ENCODE measurements around the gene SHLD1. TPM values are rescaled to one million over a fixed set of nuclear protein-coding genes. Genes with fewer than 3 reads are reported as not detected.

The SHLD1 gene
- total and polyA plus RNA-seq, 2 experiments from 2014 or later = 1.4 to 15.0 TPM

DNA sequence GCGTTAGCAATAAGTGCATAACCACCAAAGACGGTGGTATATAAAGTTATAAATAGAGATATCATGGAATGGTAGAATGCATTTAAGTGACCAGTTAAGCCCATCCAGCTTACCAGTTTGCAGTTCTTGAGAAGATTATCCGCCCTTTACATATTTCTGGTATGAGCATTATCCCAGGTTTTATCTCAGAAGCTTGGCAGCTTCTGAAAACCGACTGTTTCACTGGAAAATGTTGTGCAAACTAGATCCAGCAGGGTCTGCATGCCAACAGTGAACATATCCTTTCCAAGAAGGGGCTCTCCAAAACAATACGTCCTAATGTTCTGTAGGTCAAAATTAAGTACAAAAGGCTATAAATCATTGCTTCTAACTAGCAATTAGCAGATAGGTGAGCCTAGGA, 29.5 kb upstream of the SHLD1 start:
- H3K4me3 ChIP-seq = no peak overlapping the region
- Mint-ChIP-seq H3K4me3 (no peak overlapping the region), H3K4me1 (peaks cover 5% of the 10 kb centered on the region; the same call in 2 of the 3 replicates), H3K27me3 (ENCODE audit: insufficient read depth, low read depth, poor library complexity) (peaks cover 4% of the 10 kb centered on the region), H3K9me3 (peaks cover 3% of the 10 kb centered on the region; the same call in 2 of the 3 replicates), H3K36me3 (ENCODE audit: low read depth) (no peaks in the 10 kb centered on the region), H3K27ac (no peak overlapping the region)
- H3F3A ChIP-seq (replicated peaks; ENCODE audit: low read depth) = no peaks in the 10 kb centered on the region
- H3K27me3 ChIP-seq (ENCODE audit: insufficient read depth) = no peaks in the 10 kb centered on the region
- no peaks in the 10 kb centered on the region for H4K20me1 ChIP-seq (replicated peaks; ENCODE audit: insufficient read depth)
- no peaks in the 10 kb centered on the region for H3K36me3 ChIP-seq (ENCODE audit: insufficient read depth)
- TF ChIP-seq ZNF114 (CRISPR knock-in tag; IDR thresholded peaks at IDR 0.05) = no peak
- no peak for TF ChIP-seq NANOG (IDR thresholded peaks at IDR 0.05; ENCODE audit: borderline replicate concordance)
- TF ChIP-seq STAT1 (IDR thresholded peaks at IDR 0.05; ENCODE audit: unreplicated experiment) = no peak
- no peak for TF ChIP-seq ZNF331 (CRISPR knock-in tag; IDR thresholded peaks at IDR 0.05; ENCODE audit: low read depth)
- TF ChIP-seq CREB1 (CRISPR knock-in tag; IDR thresholded peaks at IDR 0.05; ENCODE audit: low read depth) = no peak
- TF ChIP-seq JUNB (IDR thresholded peaks at IDR 0.05; ENCODE audit: unreplicated experiment) = no peak
- TF ChIP-seq, protein P1, sequence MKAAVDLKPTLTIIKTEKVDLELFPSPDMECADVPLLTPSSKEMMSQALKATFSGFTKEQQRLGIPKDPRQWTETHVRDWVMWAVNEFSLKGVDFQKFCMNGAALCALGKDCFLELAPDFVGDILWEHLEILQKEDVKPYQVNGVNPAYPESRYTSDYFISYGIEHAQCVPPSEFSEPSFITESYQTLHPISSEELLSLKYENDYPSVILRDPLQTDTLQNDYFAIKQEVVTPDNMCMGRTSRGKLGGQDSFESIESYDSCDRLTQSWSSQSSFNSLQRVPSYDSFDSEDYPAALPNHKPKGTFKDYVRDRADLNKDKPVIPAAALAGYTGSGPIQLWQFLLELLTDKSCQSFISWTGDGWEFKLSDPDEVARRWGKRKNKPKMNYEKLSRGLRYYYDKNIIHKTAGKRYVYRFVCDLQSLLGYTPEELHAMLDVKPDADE (IDR thresholded peaks at IDR 0.05) = no peak
- TF ChIP-seq, protein P2, sequence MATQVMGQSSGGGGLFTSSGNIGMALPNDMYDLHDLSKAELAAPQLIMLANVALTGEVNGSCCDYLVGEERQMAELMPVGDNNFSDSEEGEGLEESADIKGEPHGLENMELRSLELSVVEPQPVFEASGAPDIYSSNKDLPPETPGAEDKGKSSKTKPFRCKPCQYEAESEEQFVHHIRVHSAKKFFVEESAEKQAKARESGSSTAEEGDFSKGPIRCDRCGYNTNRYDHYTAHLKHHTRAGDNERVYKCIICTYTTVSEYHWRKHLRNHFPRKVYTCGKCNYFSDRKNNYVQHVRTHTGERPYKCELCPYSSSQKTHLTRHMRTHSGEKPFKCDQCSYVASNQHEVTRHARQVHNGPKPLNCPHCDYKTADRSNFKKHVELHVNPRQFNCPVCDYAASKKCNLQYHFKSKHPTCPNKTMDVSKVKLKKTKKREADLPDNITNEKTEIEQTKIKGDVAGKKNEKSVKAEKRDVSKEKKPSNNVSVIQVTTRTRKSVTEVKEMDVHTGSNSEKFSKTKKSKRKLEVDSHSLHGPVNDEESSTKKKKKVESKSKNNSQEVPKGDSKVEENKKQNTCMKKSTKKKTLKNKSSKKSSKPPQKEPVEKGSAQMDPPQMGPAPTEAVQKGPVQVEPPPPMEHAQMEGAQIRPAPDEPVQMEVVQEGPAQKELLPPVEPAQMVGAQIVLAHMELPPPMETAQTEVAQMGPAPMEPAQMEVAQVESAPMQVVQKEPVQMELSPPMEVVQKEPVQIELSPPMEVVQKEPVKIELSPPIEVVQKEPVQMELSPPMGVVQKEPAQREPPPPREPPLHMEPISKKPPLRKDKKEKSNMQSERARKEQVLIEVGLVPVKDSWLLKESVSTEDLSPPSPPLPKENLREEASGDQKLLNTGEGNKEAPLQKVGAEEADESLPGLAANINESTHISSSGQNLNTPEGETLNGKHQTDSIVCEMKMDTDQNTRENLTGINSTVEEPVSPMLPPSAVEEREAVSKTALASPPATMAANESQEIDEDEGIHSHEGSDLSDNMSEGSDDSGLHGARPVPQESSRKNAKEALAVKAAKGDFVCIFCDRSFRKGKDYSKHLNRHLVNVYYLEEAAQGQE (IDR thresholded peaks at IDR 0.05; ENCODE audit: unreplicated experiment) = no peak
- TF ChIP-seq, protein P3, sequence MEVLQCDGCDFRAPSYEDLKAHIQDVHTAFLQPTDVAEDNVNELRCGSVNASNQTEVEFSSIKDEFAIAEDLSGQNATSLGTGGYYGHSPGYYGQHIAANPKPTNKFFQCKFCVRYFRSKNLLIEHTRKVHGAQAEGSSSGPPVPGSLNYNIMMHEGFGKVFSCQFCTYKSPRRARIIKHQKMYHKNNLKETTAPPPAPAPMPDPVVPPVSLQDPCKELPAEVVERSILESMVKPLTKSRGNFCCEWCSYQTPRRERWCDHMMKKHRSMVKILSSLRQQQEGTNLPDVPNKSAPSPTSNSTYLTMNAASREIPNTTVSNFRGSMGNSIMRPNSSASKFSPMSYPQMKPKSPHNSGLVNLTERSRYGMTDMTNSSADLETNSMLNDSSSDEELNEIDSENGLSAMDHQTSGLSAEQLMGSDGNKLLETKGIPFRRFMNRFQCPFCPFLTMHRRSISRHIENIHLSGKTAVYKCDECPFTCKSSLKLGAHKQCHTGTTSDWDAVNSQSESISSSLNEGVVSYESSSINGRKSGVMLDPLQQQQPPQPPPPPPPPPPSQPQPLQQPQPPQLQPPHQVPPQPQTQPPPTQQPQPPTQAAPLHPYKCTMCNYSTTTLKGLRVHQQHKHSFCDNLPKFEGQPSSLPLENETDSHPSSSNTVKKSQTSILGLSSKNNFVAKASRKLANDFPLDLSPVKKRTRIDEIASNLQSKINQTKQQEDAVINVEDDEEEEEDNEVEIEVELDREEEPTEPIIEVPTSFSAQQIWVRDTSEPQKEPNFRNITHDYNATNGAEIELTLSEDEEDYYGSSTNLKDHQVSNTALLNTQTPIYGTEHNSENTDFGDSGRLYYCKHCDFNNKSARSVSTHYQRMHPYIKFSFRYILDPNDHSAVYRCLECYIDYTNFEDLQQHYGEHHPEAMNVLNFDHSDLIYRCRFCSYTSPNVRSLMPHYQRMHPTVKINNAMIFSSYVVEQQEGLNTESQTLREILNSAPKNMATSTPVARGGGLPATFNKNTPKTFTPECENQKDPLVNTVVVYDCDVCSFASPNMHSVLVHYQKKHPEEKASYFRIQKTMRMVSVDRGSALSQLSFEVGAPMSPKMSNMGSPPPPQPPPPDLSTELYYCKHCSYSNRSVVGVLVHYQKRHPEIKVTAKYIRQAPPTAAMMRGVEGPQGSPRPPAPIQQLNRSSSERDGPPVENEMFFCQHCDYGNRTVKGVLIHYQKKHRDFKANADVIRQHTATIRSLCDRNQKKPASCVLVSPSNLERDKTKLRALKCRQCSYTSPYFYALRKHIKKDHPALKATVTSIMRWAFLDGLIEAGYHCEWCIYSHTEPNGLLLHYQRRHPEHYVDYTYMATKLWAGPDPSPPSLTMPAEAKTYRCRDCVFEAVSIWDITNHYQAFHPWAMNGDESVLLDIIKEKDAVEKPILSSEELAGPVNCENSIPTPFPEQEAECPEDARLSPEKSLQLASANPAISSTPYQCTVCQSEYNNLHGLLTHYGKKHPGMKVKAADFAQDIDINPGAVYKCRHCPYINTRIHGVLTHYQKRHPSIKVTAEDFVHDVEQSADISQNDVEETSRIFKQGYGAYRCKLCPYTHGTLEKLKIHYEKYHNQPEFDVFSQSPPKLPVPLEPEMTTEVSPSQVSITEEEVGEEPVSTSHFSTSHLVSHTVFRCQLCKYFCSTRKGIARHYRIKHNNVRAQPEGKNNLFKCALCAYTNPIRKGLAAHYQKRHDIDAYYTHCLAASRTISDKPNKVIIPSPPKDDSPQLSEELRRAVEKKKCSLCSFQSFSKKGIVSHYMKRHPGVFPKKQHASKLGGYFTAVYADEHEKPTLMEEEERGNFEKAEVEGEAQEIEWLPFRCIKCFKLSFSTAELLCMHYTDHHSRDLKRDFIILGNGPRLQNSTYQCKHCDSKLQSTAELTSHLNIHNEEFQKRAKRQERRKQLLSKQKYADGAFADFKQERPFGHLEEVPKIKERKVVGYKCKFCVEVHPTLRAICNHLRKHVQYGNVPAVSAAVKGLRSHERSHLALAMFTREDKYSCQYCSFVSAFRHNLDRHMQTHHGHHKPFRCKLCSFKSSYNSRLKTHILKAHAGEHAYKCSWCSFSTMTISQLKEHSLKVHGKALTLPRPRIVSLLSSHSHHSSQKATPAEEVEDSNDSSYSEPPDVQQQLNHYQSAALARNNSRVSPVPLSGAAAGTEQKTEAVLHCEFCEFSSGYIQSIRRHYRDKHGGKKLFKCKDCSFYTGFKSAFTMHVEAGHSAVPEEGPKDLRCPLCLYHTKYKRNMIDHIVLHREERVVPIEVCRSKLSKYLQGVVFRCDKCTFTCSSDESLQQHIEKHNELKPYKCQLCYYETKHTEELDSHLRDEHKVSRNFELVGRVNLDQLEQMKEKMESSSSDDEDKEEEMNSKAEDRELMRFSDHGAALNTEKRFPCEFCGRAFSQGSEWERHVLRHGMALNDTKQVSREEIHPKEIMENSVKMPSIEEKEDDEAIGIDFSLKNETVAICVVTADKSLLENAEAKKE (CRISPR knock-in tag; IDR thresholded peaks at IDR 0.05) = no peak
- TF ChIP-seq, protein P4, sequence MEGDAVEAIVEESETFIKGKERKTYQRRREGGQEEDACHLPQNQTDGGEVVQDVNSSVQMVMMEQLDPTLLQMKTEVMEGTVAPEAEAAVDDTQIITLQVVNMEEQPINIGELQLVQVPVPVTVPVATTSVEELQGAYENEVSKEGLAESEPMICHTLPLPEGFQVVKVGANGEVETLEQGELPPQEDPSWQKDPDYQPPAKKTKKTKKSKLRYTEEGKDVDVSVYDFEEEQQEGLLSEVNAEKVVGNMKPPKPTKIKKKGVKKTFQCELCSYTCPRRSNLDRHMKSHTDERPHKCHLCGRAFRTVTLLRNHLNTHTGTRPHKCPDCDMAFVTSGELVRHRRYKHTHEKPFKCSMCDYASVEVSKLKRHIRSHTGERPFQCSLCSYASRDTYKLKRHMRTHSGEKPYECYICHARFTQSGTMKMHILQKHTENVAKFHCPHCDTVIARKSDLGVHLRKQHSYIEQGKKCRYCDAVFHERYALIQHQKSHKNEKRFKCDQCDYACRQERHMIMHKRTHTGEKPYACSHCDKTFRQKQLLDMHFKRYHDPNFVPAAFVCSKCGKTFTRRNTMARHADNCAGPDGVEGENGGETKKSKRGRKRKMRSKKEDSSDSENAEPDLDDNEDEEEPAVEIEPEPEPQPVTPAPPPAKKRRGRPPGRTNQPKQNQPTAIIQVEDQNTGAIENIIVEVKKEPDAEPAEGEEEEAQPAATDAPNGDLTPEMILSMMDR (conservative IDR thresholded peaks at IDR 0.05; ENCODE audit: low read depth in 2 of 2) = no peak
- no peak for TF ChIP-seq EZH2 (IDR thresholded peaks at IDR 0.05; ENCODE audit: low read depth, unreplicated experiment)
- TF ChIP-seq EZH2phosphoT487 (IDR thresholded peaks at IDR 0.05; ENCODE audit: unreplicated experiment) = no peak
- no peak for TF ChIP-seq POLR2AphosphoS5 (IDR thresholded peaks at IDR 0.05; ENCODE audit: low read depth)
- H3K4me2 ChIP-seq = no peak overlapping the region
- ATAC-seq (no peak), DNase-seq (ENCODE audit: low spot score) (no peak)
- no peaks in the 10 kb centered on the region for H3K4me1 ChIP-seq (ENCODE audit: insufficient read depth)
- no peaks in the 10 kb centered on the region for H3K9me2 ChIP-seq (ENCODE audit: insufficient read depth)
- H2AFZ ChIP-seq = no peak overlapping the region
- no peaks in the 10 kb centered on the region for H3K79me2 ChIP-seq (replicated peaks; ENCODE audit: insufficient read depth)
- no peak overlapping the region for H3K27ac ChIP-seq (ENCODE audit: low read depth)
